LHCN-M2 (cell line): ENCODE data around the gene ID1. TPM values are rescaled to one million over a fixed set of nuclear protein-coding genes. Genes with fewer than 3 reads are reported as not detected.
"Not testable (repeated sequence)": the region's sequence is repeated elsewhere in the genome, so short reads cannot be mapped to it uniquely, and the experiment has no call there.

Experiments used
- DNase-seq: peaks from one replicate; pipeline ENCODE4 v3.0.0-alpha.2; 2012; ENCODE audit warnings: low read depth
- total RNA-seq: library from RNA; depleted of rRNA; stranded (reverse); fragments of >200 nt; gene quantifications from 2 replicates; pipeline ENCODE4 v1.2.3, GENCODE V29; 2014

ID1 gene
- total RNA-seq, 1 experiment from 2014 or later, result 775 TPM

DNA sequence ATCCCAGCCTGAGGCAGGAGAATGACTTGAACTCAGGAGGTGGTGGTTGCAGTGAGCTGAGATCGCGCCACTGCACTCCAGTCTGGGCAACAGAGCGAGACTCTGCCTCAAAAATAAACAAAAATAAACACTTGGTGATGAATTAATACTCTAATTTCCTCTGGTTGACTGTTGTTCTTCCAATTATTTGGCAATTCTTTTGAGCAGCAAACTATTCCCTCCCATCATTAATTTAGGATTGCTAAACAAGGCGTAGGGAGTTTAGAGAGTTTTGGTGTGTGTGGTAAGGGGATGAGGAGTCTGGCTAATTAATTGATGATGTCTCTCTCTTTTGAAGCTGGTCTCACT is 2.7 kb upstream of the ID1 start:
- no peak for DNase-seq

DNA sequence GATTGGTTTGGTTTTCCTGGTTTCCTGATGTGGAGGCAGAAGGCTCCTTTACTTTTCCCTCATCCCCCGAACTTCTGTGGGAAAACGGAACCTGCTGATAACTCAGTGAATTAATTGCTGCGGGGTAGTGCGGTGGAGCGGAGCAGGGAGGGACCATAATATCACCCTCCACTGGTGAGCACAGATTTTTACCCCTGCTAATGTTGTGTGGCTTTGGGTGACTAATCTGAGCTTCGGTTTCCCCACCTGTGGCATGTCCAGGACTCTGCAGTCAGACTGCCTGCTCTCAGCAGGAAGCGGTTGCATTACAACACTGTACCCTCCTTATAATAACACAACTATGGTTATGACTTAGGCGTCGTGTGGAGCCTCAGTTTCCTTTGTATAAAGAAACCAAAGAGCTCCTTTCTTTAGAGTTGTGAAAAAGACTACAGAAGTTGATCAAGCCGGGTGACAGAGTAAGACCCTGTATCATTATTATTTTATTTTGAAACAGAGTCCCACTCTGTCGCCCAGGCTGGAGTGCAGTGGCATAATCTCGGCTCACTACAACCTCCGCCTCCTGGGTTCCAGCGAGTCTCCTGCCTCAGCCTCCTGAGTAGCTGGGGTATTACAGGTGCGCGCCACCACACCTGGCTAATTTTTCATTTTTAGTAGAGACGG is 2.2 kb upstream of the ID1 start:
- peak; percentile 94 for DNase-seq

DNA sequence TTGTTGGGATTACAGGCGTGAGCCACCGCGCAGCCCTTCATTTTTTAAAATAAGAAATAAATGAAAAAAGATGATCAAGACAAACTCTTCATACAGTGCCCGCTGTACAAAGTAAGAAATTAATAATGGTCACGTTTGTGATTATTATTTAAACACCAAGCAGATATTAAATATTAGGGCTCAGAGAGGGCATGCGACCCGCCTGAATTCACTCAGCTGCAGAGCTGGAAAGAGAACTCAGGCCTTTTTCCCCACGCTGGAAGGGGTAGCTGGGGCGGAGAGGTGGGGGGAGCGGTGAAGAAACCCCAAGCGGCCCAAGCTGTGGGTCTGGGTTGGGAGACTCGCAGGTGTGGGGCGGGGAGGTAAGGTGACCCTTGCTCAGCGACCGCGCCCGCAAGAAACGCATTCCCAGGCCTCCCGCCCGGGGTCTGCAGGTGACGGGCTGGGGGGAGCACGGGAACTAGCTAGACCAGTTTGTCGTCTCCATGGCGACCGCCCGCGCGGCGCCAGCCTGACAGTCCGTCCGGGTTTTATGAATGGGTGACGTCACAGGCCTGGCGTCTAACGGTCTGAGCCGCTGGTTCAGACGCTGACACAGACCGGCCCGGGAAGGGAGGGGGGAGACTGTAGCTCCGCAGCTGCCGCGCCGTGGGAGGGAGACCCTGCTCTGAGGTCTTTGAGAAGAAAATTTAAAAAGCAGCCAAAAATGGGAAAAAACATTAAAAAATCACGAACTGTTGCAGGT is 1.1 kb upstream of the ID1 start:
- peak; percentile 98 for DNase-seq

DNA sequence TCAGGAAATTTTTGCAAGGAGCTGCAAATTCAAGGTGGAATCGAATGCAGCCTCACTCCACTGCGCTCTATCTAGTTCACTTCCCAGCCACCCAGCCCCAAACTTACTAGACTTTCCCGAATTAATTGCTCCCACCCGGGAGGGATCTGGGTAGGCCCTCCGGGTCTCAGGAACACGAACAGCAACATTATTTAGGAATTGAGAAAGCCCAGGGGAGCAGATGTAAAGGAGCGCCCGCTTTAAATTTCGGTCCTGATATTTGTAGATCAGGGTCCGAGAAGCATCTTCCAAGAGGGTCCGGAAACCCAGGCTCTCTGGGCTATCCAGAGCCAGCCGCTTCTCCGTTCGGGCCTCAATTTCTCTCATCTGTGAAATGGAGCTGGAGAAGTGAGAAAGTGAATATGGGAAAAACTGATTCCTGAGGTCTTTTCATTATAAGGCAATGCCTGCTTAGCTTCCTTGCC is 490 bp upstream of the ID1 start:
- no peak for DNase-seq

DNA sequence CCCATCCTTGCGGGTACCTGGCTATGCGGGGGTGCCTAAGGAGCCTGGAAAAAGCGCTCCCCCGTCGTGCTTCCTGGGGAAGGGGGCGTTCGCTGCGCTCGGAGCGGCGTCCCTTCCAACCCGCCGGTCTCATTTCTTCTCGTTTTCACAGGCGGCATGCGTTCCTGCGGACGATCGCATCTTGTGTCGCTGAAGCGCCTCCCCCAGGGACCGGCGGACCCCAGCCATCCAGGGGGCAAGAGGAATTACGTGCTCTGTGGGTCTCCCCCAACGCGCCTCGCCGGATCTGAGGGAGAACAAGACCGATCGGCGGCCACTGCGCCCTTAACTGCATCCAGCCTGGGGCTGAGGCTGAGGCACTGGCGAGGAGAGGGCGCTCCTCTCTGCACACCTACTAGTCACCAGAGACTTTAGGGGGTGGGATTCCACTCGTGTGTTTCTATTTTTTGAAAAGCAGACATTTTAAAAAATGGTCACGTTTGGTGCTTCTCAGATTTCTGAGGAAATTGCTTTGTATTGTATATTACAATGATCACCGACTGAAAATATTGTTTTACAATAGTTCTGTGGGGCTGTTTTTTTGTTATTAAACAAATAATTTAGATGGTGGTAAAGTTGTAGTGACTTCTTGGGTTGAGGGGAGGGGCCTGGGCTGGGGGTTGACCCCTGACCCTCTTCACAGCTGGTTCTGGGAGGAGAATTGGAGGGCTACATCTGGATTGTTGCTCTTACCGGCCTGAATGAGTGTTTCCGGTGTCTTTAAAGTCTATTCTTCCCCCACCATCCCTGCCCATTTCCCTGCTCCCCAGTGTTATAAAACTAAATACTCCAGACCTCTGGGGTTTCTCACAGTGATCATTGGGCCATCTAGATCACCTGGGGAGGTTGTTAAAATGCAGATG is 1.1 kb downstream of the ID1 start:
- DNase-seq, result peak; percentile 28

DNA sequence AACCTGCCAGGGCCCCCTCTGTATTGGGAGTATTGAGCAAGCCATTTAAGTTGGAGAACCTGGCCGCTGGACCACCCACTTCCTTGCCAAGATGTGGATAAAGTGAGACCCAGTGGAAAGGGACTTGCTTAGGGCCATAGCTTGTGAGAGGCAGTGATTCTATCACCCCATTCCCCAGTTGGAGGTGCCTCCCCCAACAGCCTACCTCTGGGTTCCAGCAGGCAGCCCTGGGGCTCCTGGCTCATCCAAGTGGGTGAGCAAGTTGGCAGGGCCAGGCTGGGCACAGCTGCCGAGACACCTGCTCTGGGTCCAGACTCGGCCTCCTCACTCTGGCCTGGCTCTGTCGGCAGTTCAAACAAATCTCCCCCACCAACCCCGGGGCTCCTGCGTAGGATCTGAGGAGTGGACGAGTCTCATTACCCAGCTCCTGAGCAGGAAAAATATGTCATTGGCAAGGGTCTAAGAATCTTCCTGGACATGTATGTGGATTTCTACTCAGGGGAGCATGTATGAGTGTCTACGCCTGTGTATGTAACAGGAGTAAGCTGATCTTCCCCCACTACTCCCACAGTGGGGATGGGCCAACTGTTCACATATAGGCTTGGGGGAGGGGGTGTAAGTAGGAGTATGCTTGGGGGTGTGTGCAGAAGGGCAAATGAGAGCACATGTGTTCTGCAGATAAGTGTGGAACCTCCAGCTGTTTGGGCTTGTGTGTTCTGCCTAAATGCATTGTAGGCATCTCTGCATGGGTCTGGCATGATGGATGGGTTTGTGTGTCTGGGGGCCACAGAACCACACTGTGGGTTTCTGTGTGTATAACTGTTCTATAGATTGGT is 1.9 kb downstream of the ID1 start:
- DNase-seq, result peak; percentile 91

DNA sequence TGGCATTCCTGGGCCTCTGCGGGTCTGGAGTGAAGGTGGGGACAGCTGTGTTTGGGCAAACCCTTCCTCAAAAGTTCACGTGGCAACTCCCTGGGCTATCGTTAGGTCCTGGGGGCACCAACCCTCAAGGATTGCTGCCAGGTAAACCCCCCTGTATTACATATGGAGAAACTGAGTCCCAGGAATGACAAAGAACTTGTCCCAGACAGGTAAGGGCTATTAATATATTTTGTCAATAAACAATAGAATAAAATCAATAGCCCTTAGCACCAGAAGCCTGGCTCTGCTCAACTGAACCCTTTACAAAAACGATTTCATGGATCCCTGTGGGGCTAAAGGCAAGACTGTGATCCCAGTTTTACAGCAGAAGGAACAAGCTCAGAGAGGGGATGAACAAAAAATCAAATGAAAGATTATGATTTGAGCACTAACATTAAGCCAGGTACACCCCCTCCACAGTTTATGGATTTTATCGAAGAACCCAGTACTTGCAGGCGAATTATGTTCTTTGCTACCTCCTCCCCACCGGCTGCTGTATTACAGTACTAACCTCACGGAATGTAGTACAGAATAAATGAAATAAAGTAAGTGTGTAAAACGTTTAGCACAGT is 2.7 kb downstream of the ID1 start:
- peak; percentile 56 for DNase-seq

DNA sequence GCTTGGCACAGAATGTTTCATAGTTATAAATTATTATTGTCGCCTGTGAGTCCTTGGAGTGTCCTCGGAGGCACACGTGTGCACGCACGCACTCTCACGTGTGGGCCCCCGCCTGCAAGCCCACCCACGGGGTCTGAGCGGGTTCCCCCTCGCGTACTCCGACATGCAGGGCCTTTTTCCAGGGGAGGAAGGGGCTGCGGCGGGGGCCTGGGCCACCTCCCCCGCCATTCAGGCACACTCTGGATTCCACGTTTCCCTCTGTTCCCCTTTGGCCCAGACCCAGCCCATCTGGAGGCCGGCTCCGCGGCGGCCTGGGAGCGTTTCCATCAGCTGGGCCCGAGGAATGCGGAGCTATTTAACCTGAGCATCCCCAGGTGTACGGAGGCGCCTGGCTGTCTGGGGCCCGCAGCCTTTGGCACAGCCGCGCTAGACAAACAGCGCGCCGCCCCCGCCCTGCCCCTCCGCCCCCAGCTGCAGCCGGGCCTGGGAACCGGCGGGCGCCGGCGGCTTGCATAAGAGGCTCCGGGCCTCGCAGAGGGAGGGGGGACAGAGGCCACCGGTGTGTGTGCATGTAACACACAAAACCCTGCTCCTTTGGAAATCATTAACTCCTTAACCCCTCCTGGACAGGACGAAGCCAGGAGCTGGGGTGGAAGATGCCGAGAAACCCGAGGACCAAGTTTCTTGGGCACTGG is 3.3 kb downstream of the ID1 start:
- DNase-seq, result peak; percentile 60

DNA sequence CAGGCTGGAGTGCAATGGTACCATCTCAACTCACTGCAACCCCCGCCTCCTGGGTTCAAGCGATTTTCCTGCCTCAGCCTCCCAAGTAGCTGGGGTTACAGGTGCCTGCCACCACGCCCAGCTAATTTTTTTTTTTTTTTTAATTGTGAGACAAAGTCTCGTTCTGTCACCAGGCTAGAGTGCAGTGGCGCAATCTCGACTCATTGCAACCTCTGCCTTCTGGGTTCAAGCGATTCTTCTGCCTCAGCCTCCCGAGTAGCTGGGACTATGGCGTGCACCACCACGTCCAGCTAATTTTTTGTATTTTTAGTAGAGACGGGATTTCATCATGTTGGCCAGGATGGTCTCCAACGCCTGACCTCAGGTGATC is 7.2 kb downstream of the ID1 start:
- DNase-seq, result not testable (repeated sequence)

DNA sequence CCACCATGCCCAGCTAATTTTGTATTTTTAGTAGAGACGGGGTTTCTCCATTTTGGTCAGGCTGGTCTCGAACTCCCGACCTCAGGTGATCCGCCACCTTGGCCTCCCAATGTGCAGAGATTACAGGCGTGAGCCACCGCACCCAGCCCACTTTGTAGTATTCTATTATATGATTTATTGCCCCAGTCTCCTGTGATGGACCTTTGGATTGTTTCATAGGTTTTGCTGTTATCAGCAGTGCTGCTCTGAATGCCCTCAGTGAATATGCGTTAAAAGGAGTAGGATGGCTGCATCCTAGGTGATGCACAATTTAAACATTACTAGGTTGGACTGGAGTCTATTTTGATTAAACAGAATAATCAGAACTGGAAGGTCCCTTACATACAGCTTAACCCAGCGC is 10.3 kb downstream of the ID1 start:
- DNase-seq, result no peak

DNA sequence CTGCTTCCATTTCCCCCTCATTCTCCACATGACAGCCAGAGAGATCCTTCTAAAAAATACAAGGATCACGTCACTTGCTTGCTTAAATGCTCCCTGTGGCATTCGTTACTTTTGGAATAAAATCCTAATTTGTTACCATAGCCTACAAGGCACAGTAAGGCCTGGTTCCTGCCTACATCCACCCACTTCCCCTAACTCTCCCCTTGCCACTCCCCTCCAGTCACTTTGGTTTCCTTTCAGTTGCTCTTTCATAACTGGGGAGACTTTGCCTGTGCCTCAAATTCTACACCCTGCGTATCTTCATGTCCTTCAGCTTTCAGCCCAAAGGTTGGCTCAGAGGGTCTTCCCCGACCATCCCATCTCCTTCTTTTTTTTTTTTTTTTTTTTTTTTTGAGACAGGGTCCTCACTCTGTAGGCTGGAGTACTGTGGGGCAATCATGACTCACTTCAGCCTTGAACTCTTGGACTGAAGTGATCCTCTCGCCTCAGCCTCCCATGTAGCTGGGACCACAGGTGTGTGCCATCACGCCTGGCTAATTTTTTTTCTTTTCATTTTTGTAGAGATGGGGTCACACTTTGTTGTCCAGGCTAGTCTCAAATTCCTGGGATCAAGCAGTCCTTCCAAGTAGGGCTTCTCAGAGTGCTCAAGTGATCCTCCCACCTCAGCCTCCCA is 12.5 kb downstream of the ID1 start:
- DNase-seq, result no peak

DNA sequence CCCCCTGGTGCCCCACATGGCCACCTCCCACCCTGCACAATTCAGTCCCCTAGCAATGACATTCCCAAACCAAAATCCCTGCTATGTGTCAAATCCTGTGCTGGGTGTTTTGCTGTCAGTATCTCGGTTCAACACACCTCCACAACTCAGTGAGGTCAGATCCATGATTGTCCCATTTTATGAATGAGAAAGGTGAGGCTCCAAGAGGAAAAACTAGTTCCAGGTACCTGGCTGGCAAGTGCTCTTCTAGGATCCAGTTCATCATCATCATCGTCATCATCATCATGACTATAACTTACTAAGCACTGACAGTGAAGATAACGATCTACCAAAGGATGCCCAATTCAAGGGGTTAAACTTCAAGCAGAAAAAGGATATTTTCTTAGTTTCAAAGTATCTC is 15.2 kb downstream of the ID1 start:
- DNase-seq, result no peak

DNA sequence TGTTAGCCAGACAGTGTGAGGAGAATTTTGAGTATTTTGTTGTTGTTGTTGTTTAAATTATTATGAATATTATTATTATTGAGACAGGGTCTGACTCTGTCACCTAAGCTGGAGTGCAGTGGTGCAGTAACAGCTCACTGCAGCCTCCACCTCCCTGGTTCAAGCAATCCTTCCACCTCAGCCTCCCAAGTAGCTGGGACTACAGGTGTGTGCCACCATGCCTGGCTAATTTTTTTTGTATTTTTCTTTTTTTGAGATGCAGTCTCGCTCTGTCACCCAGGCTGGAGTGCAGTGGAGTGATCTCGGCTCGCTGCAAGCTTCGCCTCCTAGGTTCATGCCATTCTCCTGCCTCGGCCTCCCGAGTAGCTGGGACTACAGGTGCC is 18.0 kb downstream of the ID1 start:
- not testable (repeated sequence) for DNase-seq

DNA sequence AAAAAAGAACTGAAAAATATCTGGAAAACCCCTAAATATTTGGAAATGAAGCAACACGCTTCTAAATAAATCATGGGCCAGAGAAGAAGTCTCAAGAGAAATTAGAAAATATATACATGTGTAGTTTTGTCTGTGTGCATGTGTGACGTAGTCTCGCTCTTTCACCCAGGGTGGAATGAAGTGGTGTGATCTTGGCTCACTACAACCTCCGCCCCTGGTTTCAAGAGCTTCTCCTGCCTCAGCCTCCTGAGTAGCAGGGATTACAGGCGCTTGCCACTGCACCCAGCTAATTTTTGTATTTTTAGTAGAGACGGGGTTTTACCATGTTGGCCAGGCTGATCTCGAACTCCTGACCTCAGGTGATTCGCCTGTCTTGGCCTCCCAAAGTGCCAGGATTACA is 21.4 kb downstream of the ID1 start:
- DNase-seq, result not testable (repeated sequence)

DNA sequence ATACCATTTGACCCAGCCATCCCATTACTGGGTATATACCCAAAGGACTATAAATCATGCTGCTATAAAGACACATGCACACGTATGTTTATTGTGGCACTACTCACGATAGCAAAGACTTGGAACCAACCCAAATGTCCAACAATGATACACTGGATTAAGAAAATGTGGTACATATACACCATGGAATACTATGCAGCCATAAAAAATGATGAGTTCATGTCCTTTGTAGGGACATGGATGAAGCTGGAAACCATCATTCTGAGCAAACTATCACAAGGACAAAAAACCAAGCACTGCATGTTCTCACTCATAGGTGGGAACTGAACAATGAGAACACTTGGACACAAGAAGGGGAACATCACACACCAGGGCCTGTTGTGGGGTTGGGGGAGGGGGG is 23.0 kb downstream of the ID1 start:
- not testable (repeated sequence) for DNase-seq

DNA sequence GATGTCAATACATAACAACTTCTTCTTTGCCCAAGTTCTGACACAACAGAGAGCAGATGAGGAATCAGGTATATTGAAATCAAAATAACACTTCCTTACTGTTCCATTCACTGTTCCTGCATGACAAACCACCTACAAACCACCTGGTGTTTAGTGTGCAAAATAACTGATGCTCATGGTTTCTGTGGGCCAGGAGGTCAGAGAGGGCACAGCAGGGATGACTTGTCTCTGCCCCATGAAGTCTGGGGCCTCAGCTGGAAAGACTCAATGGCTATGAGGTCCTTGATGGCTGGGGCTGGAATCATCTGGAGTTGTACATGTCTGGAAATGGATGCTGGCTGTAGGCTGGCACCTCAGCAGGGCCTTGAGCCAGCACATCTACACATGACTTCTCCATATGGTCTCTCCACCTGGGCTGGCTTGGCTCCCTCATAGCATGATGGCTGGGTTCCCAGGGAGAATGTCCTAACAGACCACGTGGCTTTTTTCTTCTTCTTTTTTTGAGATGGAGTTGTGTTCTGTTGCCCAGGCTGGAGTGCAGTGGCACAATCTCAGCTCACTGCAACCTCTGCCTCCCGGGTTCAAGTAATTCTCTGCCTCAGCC is 25.2 kb downstream of the ID1 start:
- DNase-seq, result peak; percentile 32

DNA sequence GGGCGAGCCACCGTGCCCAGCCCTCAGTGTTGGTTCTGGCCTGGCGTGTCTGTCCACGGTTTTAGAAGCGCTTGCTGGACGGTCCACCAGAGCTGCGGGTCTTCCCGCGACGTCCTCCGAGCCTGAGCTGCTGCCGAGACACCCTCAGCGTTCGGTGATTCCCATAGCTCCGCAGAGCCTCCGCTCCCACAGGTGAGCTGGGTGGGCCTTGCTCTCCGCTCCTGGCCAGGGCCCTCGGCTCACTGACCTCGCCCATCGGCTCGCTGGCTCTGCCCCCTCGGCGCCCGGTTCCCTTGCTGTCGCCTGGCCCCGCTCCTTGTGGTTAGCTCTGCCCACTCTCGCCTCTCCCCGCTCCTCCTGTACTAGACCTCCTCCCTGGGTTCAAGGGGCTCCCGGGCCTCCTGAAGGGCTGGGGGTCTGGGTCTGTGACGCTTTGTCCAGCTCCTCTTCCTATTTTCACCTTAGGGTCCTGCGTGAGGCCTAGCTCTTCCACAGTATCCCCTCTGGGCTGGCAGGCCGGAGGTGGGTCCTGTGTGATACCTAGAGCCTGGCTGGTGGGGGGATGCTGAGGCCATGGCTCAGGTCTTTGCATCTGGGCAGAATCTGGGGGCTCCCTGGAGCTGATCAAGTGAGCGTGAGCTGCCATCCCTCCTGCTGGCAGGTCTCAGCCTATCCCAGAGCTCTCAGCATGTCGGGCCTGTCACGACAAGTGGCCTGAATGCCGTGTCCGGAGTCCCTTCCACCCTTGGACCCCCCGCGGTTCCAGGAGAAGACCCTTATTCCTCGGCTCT is 27.7 kb downstream of the ID1 start:
- no peak for DNase-seq

DNA sequence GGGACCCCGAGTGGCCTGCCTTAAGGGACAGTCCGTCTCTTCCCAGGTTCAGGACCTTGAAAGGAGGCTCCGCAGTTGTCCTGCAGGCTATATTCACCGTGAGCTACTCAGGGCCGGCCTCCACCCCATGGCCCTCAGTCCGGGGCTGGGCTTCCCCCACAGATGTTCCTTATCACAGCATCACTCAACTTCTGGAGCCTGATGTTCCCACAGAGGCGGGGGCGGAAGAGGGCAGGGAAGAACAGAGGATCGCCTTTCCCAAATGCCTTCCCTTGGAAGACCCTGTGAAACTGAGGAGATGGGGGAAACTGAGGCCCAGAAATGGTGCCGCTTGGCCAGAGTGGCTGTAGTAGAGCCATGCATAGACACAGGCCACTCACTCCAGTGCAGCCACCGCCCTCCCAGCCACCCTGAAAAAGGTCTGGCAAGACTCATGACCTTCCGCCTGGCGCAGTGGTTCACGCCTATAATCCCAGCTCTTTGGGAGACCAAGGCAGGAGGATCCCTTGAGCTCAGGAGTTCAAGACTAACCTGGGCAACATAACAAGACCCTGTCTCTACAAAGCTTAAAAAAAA is 28.3 kb downstream of the ID1 start:
- no peak for DNase-seq
